ENCODE data around the gene SMAD1.

SMAD1 gene

DNA sequence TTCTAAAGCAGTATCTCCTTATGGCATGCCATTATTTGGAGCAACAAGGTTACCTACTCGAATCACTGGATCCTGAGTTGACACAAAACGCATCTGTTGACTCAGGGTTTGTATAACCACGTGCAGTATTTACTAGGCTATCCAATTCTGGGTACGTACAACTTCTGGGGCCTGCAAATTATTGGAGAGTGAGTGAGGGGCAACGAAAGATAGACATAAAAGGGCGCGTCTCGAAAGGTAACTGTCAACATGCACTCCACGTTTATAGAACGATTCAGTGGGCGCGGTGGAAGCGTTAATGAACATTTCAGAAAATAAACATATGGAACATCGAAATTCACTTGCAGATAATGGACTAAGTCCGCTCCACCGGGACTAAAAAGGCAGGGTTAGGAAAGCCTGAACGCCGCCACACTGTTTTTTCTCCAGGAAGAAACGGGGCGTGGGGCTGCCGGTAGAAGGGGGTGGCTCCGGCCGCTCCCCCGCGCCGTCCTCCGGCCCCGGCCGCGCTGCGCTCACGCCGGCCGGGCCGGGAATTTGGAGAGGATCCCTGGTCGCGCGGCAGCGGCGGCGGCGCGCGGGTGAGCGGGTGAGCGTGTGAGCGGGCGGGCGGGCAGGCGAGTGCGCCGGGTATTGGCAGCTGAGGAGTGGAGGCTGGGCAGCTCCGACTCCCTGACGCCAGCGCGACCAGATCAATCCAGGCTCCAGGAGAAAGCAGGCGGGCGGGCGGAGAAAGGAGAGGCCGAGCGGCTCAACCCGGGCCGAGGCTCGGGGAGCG lies at the start of gene SMAD1:
Gene SMAD1 (plus strand): TSS at position 690 of the 778 bp plus-strand sequence. CDS start 32,761 bp downstream, outside the sequence.
- DNase-seq, result no peak

GRCh38 chr4:145433684-145434083 lies 48.0 kb upstream of the SMAD1 start:
- no peak for DNase-seq

DNA sequence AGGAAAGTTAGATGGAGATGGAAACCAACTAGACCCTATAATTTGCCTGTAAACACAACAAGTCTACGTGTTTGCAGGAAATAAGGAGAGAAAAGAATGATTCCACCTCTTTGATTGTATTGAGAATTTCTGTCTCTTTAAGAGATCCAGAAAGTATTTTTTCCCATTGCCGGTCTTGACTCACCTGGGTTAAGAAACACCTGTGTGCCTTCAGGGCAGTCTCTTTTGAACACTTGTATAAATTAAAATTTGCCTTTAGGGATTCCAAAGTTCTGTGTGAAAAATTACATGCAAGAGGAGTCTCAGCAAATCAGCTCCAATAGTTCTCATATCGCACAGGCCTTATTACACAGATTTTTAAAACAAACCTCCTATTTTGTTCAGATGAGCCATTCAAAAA lies 46.0 kb upstream of the SMAD1 start:
- DNase-seq, result no peak

DNA sequence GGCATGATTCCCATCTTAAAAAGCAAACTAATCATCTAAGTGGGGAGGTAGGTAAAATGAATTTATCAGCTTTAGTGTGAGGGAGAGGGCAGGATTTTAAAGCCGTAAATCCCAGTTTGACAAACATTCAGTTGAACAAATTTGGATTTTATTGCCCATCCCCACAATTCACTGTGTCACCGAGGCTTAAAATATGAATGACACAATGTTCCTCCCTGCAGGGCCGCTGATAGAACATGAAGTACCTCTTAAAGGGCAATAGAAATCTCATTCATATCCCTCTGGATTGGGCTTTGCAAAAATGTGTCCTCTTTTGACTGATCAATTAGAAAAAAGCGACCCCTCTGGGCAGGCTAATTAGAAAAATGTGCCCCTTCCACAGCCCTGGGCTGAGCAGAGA lies 45.5 kb upstream of the SMAD1 start:
- DNase-seq, result no peak

- DNase-seq, result no peak
Observed at GRCh38 chr4:145436796-145437195, 44.9 kb upstream of the SMAD1 start.

DNA sequence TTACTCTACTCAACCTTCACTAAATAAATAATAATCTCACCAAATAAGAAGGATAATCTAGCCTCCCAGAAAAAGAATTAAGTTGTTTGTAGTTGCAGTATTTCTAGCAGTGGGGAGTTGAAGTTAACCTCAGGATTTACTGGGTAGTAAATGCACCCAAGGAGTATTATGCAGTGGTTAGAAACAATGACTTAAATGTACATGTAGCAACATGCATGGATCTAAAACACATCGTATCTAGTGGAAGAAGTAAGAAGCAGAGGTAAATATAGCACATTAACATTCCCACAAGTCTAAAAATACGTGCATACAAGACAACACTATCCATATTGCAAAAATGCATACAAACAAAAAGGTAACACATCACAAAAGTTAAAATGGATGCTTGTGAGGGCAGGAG lies 44.2 kb upstream of the SMAD1 start:
- no peak for DNase-seq

DNA sequence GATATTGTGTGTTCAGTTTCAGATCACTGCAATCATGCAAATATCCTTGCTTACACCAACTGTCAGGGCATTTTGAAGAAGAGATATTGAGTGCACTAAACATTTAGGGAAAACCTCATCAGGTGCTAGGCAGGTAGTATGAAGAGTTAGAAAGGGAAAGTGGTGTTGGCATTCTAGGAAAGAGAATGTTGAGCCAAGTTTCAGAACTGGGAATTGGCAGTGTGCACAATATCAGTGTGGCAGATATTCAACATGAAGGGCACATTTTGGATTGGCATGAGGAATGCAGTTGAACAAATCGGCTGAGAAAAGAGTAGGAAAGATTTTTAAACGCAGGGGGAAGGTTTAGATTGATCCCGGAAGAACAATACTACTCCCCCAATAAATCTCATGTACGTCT lies 43.4 kb upstream of the SMAD1 start:
- no peak for DNase-seq

DNA sequence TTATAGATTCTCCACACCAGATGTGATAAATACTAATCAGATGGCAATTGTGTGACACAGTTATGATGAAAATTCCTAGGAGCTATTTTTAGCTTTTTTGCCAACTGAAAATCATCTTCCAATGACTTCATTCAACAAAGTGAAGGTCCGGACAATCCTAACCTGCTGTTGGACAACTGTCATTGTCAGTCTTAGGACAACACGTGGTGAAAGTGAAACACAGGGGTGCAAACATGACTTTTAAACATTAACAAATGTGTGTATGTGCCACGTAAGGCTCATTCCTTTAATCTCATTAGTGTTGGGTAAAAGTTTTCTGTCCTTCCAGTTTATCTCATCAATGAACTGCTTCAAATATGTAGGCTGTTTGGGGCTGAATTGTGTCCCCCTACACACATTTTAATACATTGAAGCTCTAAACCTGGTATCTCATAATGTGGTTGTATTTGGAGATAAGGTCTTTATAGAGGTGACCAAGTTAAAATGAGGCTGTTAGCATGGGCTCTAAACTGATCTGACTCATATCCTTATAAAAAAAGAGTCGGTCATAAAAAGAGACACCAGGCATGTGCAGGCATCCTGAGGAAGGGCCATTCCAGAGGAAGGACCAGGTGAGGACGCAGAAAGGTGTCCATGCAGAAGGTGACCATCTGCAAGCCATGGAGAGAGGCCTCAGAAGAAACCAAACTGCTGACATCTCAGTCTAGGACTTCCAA lies 41.2 kb upstream of the SMAD1 start:
- no peak for DNase-seq

- no peak for DNase-seq
Observed at GRCh38 chr4:145446184-145446583, 35.5 kb upstream of the SMAD1 start.

GRCh38 chr4:145451895-145452294 lies 29.8 kb upstream of the SMAD1 start:
- no peak for DNase-seq

DNA sequence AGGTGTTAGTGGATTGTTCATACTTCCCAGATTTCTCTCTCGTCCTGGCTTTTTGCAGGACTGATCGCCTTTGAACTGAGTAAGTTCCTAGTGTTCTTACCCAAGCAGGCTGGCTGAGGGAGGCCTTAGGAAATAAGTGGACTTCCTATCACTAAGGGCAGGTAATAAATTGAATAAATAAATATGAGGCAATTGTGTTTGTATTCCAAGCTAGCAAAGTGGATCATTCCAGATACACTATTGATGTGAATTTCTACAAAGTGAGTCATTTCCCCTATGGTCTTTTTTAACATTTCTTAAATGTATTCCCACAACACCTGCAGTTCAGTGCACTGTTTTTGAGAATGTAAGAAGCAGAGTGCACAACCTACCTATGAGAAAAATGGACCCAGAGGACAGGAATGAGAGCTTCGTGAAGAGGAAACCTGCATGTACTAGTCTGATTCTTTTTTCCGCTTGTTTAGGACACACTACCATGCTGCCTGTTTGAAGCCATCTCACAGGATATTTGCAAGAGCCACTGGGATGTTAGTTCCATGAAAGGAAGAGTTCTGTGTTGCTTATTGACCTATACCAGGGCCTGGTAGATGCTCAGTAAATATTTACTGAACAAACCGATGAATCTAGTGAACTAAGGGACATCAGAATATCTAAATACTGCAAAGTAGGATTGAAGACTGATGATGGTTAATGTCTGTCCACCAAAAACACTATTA lies 29.0 kb upstream of the SMAD1 start:
- DNase-seq, result no peak

DNA sequence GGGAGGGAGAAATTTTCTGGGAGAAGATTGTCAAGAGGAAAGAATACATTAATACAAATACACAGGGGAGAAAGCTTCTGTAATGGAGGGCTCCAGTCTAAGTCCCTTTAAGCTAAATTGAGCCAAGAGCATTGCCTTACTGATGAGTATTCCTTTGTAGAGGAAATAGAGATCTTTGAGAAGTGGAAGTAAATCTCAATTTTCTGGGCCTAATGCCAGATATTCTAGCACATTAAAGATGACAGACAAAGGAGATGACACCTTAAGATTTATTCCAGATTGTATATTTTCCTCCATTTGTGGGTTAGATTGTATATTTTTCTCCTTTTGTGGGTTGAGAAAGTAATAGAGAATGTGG lies 28.5 kb upstream of the SMAD1 start:
- DNase-seq, result no peak

GRCh38 chr4:145473203-145473602 lies 8.4 kb upstream of the SMAD1 start:
- no peak for DNase-seq

GRCh38 chr4:145480257-145480656 lies 1.4 kb upstream of the SMAD1 start:
- DNase-seq, result no peak

DNA sequence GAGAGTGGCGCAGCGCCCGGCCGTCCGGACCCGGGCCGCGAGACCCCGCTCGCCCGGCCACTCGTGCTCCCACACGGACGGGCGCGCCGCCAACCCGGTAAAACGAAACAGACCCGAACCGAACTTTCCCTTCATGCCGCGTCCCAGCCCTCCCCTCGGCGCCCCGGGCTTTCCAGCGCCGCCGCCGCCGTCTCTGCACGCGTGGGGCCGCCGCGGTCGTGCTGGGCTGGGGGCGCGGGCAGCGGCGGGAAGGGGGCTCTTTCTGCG lies 222 bp downstream of the SMAD1 start:
- no peak for DNase-seq

DNA sequence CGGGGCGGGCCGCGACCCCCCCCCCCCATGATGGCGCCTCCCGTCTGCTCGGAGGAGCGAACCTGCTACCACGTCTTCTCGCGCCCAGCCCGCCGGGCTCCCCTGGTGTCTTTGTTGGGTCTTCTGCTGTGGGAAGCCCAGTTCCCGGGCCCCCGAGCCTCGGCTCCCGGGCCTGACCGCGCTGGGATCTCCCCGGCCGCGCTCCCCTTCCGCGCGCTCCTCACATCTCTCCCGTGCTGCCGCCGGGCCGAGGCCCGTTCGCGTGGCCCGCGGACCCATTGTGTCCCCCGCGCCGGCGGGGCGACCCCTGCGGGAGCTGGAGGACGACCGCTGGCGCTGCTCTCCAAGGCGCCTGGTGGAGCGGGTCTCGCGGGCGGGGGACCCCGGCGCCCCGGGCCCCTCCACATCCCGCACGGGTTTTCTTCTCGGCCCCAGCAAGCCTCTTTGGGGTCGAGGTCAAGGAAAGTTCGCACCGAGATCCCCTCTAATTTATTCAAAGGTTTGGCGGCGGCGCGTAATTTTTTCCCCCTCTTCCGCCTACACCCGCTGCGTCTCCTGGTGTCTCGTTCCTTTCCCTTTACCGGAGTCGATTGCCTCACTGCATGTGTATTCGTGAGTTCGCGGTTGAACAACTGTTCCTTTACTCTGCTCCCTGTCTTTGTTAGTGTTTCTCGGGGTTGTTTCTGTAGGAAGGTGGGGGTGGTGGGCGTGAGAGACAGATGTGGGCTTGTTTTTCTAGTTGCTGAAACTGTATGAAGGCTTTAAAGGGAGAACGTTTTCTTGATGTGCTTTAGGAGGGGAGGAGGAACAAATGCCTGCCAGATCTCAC lies 770 bp downstream of the SMAD1 start:
- peak; percentile 18 for DNase-seq

- DNase-seq, result no peak
Observed at GRCh38 chr4:145483514-145483913, 1.9 kb downstream of the SMAD1 start.

DNA sequence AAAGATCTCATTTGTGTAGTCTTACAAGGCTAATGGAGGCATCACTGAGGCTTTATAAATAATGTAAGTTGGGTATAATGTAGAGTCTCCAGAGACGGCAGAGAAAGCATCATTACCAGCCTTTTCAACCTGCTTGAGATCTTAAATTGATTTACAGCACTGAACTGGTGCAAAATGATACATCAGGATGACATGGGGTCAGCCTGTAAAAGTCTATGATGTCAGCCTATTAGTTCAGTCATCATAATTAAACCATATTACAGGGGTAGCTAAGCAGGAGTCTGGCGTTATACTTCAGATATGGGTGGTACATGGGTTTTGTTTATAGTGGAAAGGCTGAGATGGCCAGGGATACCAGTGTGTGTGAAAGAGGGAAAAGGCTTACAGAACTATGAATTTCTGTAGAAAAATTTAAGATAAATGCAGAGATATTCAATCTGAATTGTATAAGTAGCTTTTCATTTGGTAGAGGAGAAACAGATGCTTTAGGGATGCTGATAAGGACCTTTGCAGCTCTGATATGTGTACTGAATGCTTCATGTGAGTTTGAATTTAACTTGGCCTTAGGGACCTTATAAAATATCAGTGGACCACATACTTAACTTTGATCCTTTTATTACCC lies 2.7 kb downstream of the SMAD1 start:
- no peak for DNase-seq

DNA sequence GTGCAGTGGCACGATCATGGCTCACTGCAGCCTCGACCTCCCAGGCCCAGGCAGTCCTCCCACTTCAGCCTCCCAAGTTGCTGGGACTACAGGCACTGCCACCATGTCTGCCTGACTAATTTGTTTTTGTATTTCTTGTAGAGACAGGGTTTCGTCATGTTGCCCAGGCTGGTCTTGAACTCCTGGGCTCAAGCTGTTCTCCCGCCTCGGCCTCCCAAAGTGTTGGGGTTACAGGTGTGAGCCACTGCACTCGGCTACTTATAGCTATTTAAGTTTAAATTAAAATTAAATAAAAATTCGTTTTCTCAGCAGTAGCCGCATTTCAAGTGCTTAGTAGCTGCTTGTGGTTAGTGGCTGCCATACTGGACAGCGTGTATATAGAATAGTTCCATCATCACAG lies 3.5 kb downstream of the SMAD1 start:
- no peak for DNase-seq

GRCh38 chr4:145486603-145487002 lies 5.0 kb downstream of the SMAD1 start:
- DNase-seq, result no peak

DNA sequence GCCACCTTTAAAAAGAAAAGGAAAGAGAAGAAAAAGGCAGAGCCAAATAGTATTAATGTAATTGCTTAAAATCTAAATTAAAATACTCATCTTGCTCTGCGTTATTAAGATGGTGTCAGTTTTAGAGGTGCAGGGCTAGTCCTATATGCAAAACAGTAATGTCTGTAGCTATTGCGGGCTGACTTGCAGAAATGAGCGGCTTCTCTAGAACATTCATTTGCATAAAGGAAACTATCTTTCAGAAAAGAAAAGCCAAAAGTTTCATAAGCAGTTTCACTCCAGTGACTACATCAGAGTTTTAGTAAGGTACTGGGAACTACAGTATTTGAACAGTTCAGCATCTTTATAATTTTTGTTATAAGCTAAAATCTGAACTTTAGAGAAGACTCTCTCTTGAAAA lies 6.0 kb downstream of the SMAD1 start:
- no peak for DNase-seq

DNA sequence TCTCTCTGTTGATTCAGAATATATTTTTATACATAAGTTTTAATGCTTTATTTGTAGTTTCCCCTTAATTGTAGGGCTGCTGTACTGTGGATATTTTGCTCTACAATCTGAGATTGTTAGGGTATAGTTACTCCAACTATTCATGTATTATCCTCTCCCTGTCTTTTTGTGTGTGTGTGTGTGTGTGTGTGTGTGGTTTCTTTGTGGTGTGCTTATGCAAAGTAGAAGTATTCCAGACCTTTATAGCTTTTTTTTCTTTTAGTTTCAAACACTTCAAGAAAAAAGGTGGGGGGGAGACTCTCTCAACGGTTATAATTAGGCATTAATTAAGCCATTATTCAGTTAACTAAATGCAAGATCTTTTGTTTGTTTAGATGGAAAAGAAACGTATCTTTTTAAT lies 6.7 kb downstream of the SMAD1 start:
- DNase-seq, result no peak

DNA sequence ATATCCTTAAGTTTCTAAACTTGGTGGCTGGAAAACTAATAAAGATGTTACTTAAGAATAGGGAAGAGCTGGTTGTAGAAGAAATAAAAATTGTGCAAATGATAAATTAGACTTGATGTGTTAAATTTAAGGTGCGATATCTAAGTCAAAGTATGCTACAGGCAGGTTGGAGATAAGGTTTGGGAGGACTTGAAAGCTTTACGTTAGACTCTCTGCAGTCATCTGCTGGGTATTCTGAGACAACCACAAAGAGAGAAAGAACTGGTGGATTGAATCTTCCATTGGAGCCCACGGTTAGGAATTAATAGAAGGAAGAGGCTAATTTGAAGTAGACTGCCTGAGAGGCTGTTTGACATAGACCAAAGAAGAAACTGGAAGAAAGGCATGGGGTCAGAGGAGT lies 7.9 kb downstream of the SMAD1 start:
- no peak for DNase-seq

All from NCI-H524 treated with DMSO at 0.1 percent for 48 hours (cell line).